ENCODE data around the gene ASB9. TPM values are rescaled to one million over a fixed set of nuclear protein-coding genes. Genes with fewer than 3 reads are reported as not detected.
A peak's percentile ranks its signal among the peaks of the same experiment; 100 is the strongest.

Gene ASB9, protein sequence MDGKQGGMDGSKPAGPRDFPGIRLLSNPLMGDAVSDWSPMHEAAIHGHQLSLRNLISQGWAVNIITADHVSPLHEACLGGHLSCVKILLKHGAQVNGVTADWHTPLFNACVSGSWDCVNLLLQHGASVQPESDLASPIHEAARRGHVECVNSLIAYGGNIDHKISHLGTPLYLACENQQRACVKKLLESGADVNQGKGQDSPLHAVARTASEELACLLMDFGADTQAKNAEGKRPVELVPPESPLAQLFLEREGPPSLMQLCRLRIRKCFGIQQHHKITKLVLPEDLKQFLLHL
- total RNA-seq: 1 to 10 TPM in 1 of 4 donors, under 1 TPM in 1, not detected in 2; 0.78 to 1.7 TPM

- intact Hi-C loops (cut with DNase I; ENCODE audit: low total_unique reads) (no loop called here), in situ Hi-C loops (cut with MboI; ENCODE audit: low sequenced_read_pairs in 4 of 4) (no loop called here)
- no peak within 1 kb of the TSS for H3K27ac ChIP-seq
- no peaks in the 10 kb centered on the region for H3K27me3 ChIP-seq
- no peaks in the 10 kb centered on the region for H3K9me3 ChIP-seq
- no peaks in the 10 kb centered on the region for H3K36me3 ChIP-seq
- TF ChIP-seq POLR2A (IDR thresholded peaks at IDR 0.05) (no peak), CTCF (IDR thresholded peaks at IDR 0.05 in 4 of 5, conservative IDR thresholded peaks at IDR 0.05 in 1 of 5) (no peak)
- no peaks in the 10 kb centered on the region for H3K4me1 ChIP-seq
- H3K4me3 ChIP-seq: peak within 1 kb of the TSS in 1 of 4 donors; percentile 18
- ATAC-seq (peak in 1 of 2 donors; percentile 44), DNase-seq (no peak)
Measured at GRCh38 chrX:15269618-15270521, at the start of gene ASB9. ASB9 (minus strand) TSS chrX:15270083; CDS start chrX:15269874, 209 bp downstream.

GRCh38 chrX:15319075-15319474, 49.2 kb upstream of the ASB9 start:
- intact Hi-C loops (cut with DNase I; ENCODE audit: low total_unique reads) (no loop called here), in situ Hi-C loops (cut with MboI; ENCODE audit: low sequenced_read_pairs in 4 of 4) (no loop called here)
- H3K36me3 ChIP-seq: peaks cover 0 to 2% of the 10 kb centered on the region in 2 donors
- no peaks in the 10 kb centered on the region for H3K9me3 ChIP-seq
- ATAC-seq: no peak
- no peak overlapping the region for H3K27ac ChIP-seq
- no peaks in the 10 kb centered on the region for H3K27me3 ChIP-seq
- no peak for DNase-seq
- no peak overlapping the region for H3K4me3 ChIP-seq
- TF ChIP-seq POLR2A (IDR thresholded peaks at IDR 0.05): no peak
- H3K4me1 ChIP-seq: no peaks in the 10 kb centered on the region

DNA sequence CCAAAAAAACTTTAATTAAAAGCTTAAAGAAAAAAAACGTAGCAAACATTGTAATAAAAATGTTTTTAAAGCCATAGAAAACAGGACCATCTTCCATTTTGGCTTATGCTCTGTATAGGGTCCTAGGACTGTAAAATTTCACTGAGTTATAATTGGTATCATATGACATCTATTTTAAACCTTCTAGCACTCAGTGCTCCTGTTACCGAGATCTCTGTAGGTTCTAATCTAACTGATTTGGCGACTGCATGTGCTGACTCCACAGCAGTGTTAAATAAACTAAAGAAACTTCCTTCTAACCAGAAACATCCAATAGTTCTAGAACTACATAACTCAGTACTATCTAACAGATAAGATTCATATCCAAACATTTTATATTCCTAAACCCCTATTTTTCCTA, 45.6 kb upstream of the ASB9 start, which contains the start of gene ASB11:
Gene ASB11 (minus strand): TSS at position 132 of the 400 bp plus-strand sequence. CDS start 35 bp downstream, at position 97.
- no peak for DNase-seq
- Histone ChIP-seq H3K4me1 (peaks cover 5% of the 10 kb centered on the region in 2 donors), H3K9me3 (no peaks in the 10 kb centered on the region), H3K36me3 (no peaks in the 10 kb centered on the region), H3K27ac (peak within 1 kb of the TSS; percentile 91 to 92 (median 92)), H3K27me3 (no peaks in the 10 kb centered on the region), H3K4me3 (peak within 1 kb of the TSS; percentile 28 to 49 (median 46))
- intact Hi-C loops (cut with DNase I; ENCODE audit: low total_unique reads): no loop called here
- TF ChIP-seq POLR2A (IDR thresholded peaks at IDR 0.05) (peak in 1 of 2 donors; percentile 44), CTCF (IDR thresholded peaks at IDR 0.05 in 4 of 5, conservative IDR thresholded peaks at IDR 0.05 in 1 of 5) (no peak)
- peak; percentile 55 to 71 for ATAC-seq
- in situ Hi-C loops (cut with MboI; ENCODE audit: low sequenced_read_pairs in 4 of 4): no loop called here

DNA sequence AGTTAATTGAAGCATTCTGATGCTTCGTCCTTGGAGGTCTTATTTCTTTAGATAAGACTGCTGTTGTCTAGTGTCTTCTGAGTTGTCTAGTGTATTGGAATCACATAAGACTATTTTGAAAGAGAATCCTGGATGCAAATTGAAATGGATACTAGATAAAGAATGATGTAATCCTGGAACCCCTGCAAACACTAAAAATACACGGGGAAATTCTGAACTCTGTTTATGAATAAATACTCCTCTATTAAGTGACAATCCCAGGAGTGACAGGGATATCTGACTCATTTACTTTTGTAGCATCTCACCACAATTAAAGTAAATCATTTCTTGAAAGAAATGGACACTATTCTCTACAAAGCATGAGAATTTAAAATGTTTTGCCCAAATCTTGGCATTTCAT, 44.6 kb upstream of the ASB9 start:
- in situ Hi-C loops (cut with MboI; ENCODE audit: low sequenced_read_pairs in 4 of 4): no loop called here
- Histone ChIP-seq H3K27ac (peak overlapping the region; percentile 91 to 92 (median 92)), H3K9me3 (no peaks in the 10 kb centered on the region), H3K27me3 (no peaks in the 10 kb centered on the region), H3K4me1 (peaks cover 5 to 12% of the 10 kb centered on the region in 2 donors), H3K36me3 (no peaks in the 10 kb centered on the region), H3K4me3 (peak overlapping the region; percentile 27 to 49 (median 46))
- ATAC-seq (peak; percentile 30 to 41), DNase-seq (no peak)
- TF ChIP-seq POLR2A (IDR thresholded peaks at IDR 0.05): peak in 1 of 2 donors; percentile 64
- TF ChIP-seq CTCF (IDR thresholded peaks at IDR 0.05 in 4 of 5, conservative IDR thresholded peaks at IDR 0.05 in 1 of 5): no peak
- intact Hi-C loops (cut with DNase I; ENCODE audit: low total_unique reads): no loop called here

- no peaks in the 10 kb centered on the region for H3K9me3 ChIP-seq
- intact Hi-C loops (cut with DNase I; ENCODE audit: low total_unique reads) (no loop called here), in situ Hi-C loops (cut with MboI; ENCODE audit: low sequenced_read_pairs in 4 of 4) (no loop called here)
- H3K4me1 ChIP-seq: peaks cover 5 to 12% of the 10 kb centered on the region in 2 donors
- TF ChIP-seq POLR2A (IDR thresholded peaks at IDR 0.05) (peak in 1 of 2 donors; percentile 68), CTCF (IDR thresholded peaks at IDR 0.05 in 4 of 5, conservative IDR thresholded peaks at IDR 0.05 in 1 of 5) (no peak)
- peak overlapping the region; percentile 22 to 49 (median 26) for H3K4me3 ChIP-seq
- peak; percentile 83 to 85 for ATAC-seq
- no peaks in the 10 kb centered on the region for H3K36me3 ChIP-seq
- no peaks in the 10 kb centered on the region for H3K27me3 ChIP-seq
- DNase-seq: peak; percentile 65 to 75
- peak overlapping the region; percentile 91 to 92 (median 92) for H3K27ac ChIP-seq
Measured at GRCh38 chrX:15311119-15311518, 41.2 kb upstream of the ASB9 start.

Data from gastrocnemius medialis (tissue), 4 donors.